GM13976 (cell line): Measurements from ENCODE around the gene FAM151B.
"Not testable (repeated sequence)": the region's sequence is repeated elsewhere in the genome, so short reads cannot be mapped to it uniquely, and the experiment has no call there.

Experiments used
- DNase-seq: peaks from one replicate; pipeline ENCODE4 v3.0.0; 2012; ENCODE audit warnings: low spot score
- CTCF ChIP-seq: IDR thresholded peaks from 2 replicates; pipeline ENCODE4 v1.5.1; 2012; ENCODE audit warnings: borderline replicate concordance, mild to moderate bottlenecking; ENCODE audit not compliant: insufficient read depth; ENCODE audit errors: extremely low read depth, missing control alignments, control extremely low read depth
- in situ Hi-C: fragments of 300-500 bp; cut with MboI; formaldehyde crosslinking; loops from one replicate; pipeline ENCODE4 v1.12.0; 2022; ENCODE audit warnings: low sequenced_read_pairs, mixed read lengths, inconsistent platforms; ENCODE audit not compliant: unreplicated experiment

FAM151B gene

GRCh38 chr5:80466669-80467485, 21.0 kb upstream of the FAM151B start:
- in situ Hi-C loops = no loop called here
- DNase-seq = no peak
- TF ChIP-seq CTCF = no peak

GRCh38 chr5:80468131-80468530, 19.8 kb upstream of the FAM151B start:
- TF ChIP-seq CTCF = no peak
- DNase-seq = no peak
- in situ Hi-C loops = no loop called here

GRCh38 chr5:80470631-80471030, 17.3 kb upstream of the FAM151B start:
- DNase-seq, in situ Hi-C loops: not testable (repeated sequence)

GRCh38 chr5:80474929-80475328, 13.0 kb upstream of the FAM151B start:
- DNase-seq = no peak
- in situ Hi-C loops = loop anchor here (25.0 kb wide), 1 partner anchor 187 kb away; the partner anchor contains the start of genes DHFR and MSH3
- TF ChIP-seq CTCF = no peak

- in situ Hi-C loops = loop anchor here (25.0 kb wide), 1 partner anchor 183 kb away; the partner anchor contains the start of genes DHFR and MSH3
- no peak for DNase-seq
- TF ChIP-seq CTCF = no peak
Measured at GRCh38 chr5:80479713-80480112, 8.2 kb upstream of the FAM151B start.

GRCh38 chr5:80480354-80480753, 7.5 kb upstream of the FAM151B start:
- in situ Hi-C loops = loop anchor here (25.0 kb wide), 1 partner anchor 182 kb away; the partner anchor contains the start of genes DHFR and MSH3
- no peak for TF ChIP-seq CTCF
- no peak for DNase-seq
